ENCODE results near the gene CXXC4.

DNA sequence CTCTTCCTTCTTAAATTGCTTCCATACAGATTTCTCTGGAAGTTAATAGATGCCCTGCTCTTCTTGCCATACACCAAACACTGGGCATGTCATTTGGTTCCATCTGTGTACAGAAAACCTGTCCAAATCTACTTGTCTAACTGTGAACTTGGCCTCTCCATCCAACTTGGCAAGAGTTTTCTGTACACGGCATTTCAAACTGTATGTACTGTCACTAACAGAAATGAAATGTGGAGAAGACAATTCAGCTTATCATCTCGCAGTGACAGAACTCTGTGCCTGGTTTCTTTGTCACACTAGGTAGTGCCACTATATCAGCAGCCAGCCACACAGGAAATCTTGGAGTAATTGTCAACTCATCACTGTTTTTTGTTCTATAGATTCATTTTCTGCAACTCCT is 58.2 kb downstream of the CXXC4 start:
- no peak for TF ChIP-seq EZH2 (IDR thresholded peaks at IDR 0.05; ENCODE audit: low read depth)
- TF ChIP-seq, protein P1, sequence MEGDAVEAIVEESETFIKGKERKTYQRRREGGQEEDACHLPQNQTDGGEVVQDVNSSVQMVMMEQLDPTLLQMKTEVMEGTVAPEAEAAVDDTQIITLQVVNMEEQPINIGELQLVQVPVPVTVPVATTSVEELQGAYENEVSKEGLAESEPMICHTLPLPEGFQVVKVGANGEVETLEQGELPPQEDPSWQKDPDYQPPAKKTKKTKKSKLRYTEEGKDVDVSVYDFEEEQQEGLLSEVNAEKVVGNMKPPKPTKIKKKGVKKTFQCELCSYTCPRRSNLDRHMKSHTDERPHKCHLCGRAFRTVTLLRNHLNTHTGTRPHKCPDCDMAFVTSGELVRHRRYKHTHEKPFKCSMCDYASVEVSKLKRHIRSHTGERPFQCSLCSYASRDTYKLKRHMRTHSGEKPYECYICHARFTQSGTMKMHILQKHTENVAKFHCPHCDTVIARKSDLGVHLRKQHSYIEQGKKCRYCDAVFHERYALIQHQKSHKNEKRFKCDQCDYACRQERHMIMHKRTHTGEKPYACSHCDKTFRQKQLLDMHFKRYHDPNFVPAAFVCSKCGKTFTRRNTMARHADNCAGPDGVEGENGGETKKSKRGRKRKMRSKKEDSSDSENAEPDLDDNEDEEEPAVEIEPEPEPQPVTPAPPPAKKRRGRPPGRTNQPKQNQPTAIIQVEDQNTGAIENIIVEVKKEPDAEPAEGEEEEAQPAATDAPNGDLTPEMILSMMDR (conservative IDR thresholded peaks at IDR 0.05), result no peak

Data from PC-9 (cell line).